NCI-H1930 (cell line): ENCODE results near the gene PPL.

Experiments
- DNase-seq, 2 experiments: peaks; one replicate each; lab custom pipeline; 2025; lab: John Stamatoyannopoulos, UW

Gene PPL

GRCh38 chr16:4888428-4889135 is 48.4 kb downstream of the PPL start:
- no peak for DNase-seq

- DNase-seq: no peak
Measured at GRCh38 chr16:4886151-4886550, 50.8 kb downstream of the PPL start.

GRCh38 chr16:4884972-4885874 is 51.7 kb downstream of the PPL start:
- DNase-seq: no peak

GRCh38 chr16:4884209-4884608 is 52.7 kb downstream of the PPL start:
- DNase-seq: no peak

- DNase-seq: no peak
Measured at GRCh38 chr16:4883501-4883900, 53.4 kb downstream of the PPL start.

GRCh38 chr16:4882633-4883285 is 54.2 kb downstream of the PPL start:
- DNase-seq: no peak

- DNase-seq: no peak
Measured at GRCh38 chr16:4882000-4882632, 54.8 kb downstream of the PPL start.

GRCh38 chr16:4880006-4880580 is 56.9 kb downstream of the PPL start:
- no peak for DNase-seq

- DNase-seq: no peak
Measured at GRCh38 chr16:4879049-4879448, 57.9 kb downstream of the PPL start.

- DNase-seq: no peak
Measured at GRCh38 chr16:4877380-4877685, 59.6 kb downstream of the PPL start.

GRCh38 chr16:4876646-4877379 is 60.1 kb downstream of the PPL start:
- DNase-seq: no peak

GRCh38 chr16:4874666-4875065 is 62.3 kb downstream of the PPL start:
- no peak for DNase-seq

GRCh38 chr16:4873091-4873490 is 63.9 kb downstream of the PPL start:
- no peak for DNase-seq

- no peak for DNase-seq
Measured at GRCh38 chr16:4871071-4871470, 65.9 kb downstream of the PPL start.

GRCh38 chr16:4870138-4870671 is 66.7 kb downstream of the PPL start:
- DNase-seq: no peak

- no peak for DNase-seq
Measured at GRCh38 chr16:4869147-4869805, 67.7 kb downstream of the PPL start.

GRCh38 chr16:4868535-4868934 is 68.4 kb downstream of the PPL start:
- DNase-seq: no peak

GRCh38 chr16:4868026-4868425 is 68.9 kb downstream of the PPL start:
- DNase-seq: no peak

- DNase-seq: no peak
Measured at GRCh38 chr16:4866586-4866985, 70.4 kb downstream of the PPL start.

GRCh38 chr16:4865231-4865860 is 71.6 kb downstream of the PPL start:
- no peak for DNase-seq
